IMR-90 (cell line): ENCODE data around the gene MAML3. TPM values are rescaled to one million over a fixed set of nuclear protein-coding genes. Genes with fewer than 3 reads are reported as not detected.

ENCODE experiments used
- ATAC-seq: fragments of 200-7000 bp; cut with Tn5 transposase; 2 replicates; pipeline ENCODE4 v1.9.1; 2020; ENCODE audit warnings: low read depth, mild to moderate bottlenecking, moderate library complexity
- BruUV-seq: library from RNA; stranded (reverse); fragments of 400-500 nt; replicated peaks from 2 replicates; lab custom pipeline; 2021; lab: Mats Ljungman, UMichigan
- CTCF ChIA-PET: fragments of 300-600 bp; formaldehyde crosslinking; extraction: SDS; loops from one replicate; lab custom pipeline; 2021; ENCODE audit warnings: antibody characterized with exemption; lab: Yijun Ruan, JAX
- POLR2A ChIA-PET: fragments of 300-600 bp; sonication (Branson Sonifier 250); formaldehyde crosslinking; loops from one replicate; lab custom pipeline; 2022; ENCODE audit warnings: antibody characterized with exemption; ENCODE audit not compliant: unreplicated experiment; lab: Charles Lee
- DNase-seq: peaks from one replicate; pipeline ENCODE4 v3.0.0; 2013
- H2AFZ ChIP-seq: replicated peaks from 2 replicates; pipeline ENCODE3; 2013; ENCODE audit warnings: low read length, mild to moderate bottlenecking; ENCODE audit not compliant: poor library complexity
- H2AK5ac ChIP-seq: 2 replicates; pipeline ENCODE4 v1.6.1; 2013; ENCODE audit warnings: low read depth, low read length, inconsistent platforms
- H2AK9ac ChIP-seq: replicated peaks from 2 replicates; pipeline ENCODE3; 2013; ENCODE audit warnings: mild to moderate bottlenecking, low read depth, low read length, moderate library complexity; ENCODE audit not compliant: poor library complexity
- H2BK120ac ChIP-seq: 2 replicates; pipeline ENCODE4 v1.6.1; 2013; ENCODE audit warnings: low read depth, low read length, inconsistent platforms
- H2BK15ac ChIP-seq: 3 replicates; pipeline ENCODE4 v1.6.1; 2013; ENCODE audit warnings: low read depth, low read length, inconsistent platforms
- H2BK20ac ChIP-seq: 2 replicates; pipeline ENCODE4 v1.6.1; 2013; ENCODE audit warnings: low read depth, mild to moderate bottlenecking, inconsistent platforms, low read length, moderate library complexity
- H2BK5ac ChIP-seq: 2 replicates; pipeline ENCODE4 v1.6.1; 2013; ENCODE audit warnings: mild to moderate bottlenecking, low read depth, low read length, inconsistent platforms; ENCODE audit not compliant: poor library complexity, severe bottlenecking
- H3K14ac ChIP-seq: replicated peaks from 2 replicates; pipeline ENCODE4 v1.6.1; 2013; ENCODE audit warnings: low read depth, low read length, inconsistent platforms
- H3K18ac ChIP-seq: 2 replicates; pipeline ENCODE4 v1.6.1; 2013; ENCODE audit warnings: low read depth, low read length, control low read depth
- H3K23ac ChIP-seq: 2 replicates; pipeline ENCODE4 v1.6.1; 2013; ENCODE audit warnings: low read depth, low read length, inconsistent platforms
- H3K27ac ChIP-seq: 2 replicates; pipeline ENCODE4 v1.5.1; 2013; ENCODE audit warnings: mild to moderate bottlenecking, control low read depth, low read length; ENCODE audit not compliant: insufficient read depth
- H3K27me3 ChIP-seq: 2 replicates; pipeline ENCODE4 v1.6.1; 2013; ENCODE audit warnings: low read length; ENCODE audit not compliant: control insufficient read depth, insufficient read depth
- H3K36me3 ChIP-seq: 2 replicates; pipeline ENCODE4 v1.6.1; 2013; ENCODE audit warnings: low read length, mixed read lengths; ENCODE audit not compliant: control insufficient read depth, insufficient read depth
- H3K4ac ChIP-seq: 2 replicates; pipeline ENCODE4 v1.6.1; 2013; ENCODE audit warnings: low read depth, low read length, inconsistent platforms
- H3K4me1 ChIP-seq: 2 replicates; pipeline ENCODE4 v1.6.1; 2013; ENCODE audit warnings: low read length, mixed read lengths; ENCODE audit not compliant: control insufficient read depth, insufficient read depth
- H3K4me2 ChIP-seq: 2 replicates; pipeline ENCODE4 v1.6.1; 2013; ENCODE audit warnings: low read depth, mild to moderate bottlenecking, control low read depth, low read length, moderate library complexity
- H3K4me3 ChIP-seq: 2 replicates; pipeline ENCODE4 v1.5.1; 2013; ENCODE audit warnings: low read depth, mild to moderate bottlenecking, control low read depth, low read length, moderate library complexity; ENCODE audit not compliant: insufficient read depth
- H3K56ac ChIP-seq: 2 replicates; pipeline ENCODE4 v1.6.1; 2013; ENCODE audit warnings: low read length, inconsistent platforms; ENCODE audit not compliant: insufficient read depth; ENCODE audit errors: extremely low read depth
- H3K79me1 ChIP-seq, 2 experiments: 2 replicates each; pipeline ENCODE4 v1.6.1; 2013; ENCODE audit warnings: low read length in 2 of 2, inconsistent platforms in 1 of 2, low read depth in 1 of 2
- H3K9ac ChIP-seq: 2 replicates; pipeline ENCODE4 v1.6.1; 2013; ENCODE audit warnings: low read depth, low read length, control low read depth
- H3K9me1 ChIP-seq: 2 replicates; pipeline ENCODE4 v1.6.1; 2013; ENCODE audit warnings: low read length, inconsistent platforms; ENCODE audit not compliant: insufficient read depth
- H3K9me3 ChIP-seq: 2 replicates; pipeline ENCODE4 v1.6.1; 2013; ENCODE audit warnings: low read length; ENCODE audit not compliant: control insufficient read depth, insufficient read depth
- H4K20me1 ChIP-seq: 2 replicates; pipeline ENCODE4 v1.6.1; 2013; ENCODE audit warnings: low read length, inconsistent platforms; ENCODE audit not compliant: insufficient read depth
- H4K5ac ChIP-seq: 2 replicates; pipeline ENCODE4 v1.6.1; 2013; ENCODE audit warnings: mild to moderate bottlenecking, low read depth, low read length, control low read depth
- H4K8ac ChIP-seq, 2 experiments: 2 replicates each; pipeline ENCODE4 v1.6.1; 2013; ENCODE audit warnings: low read depth in 2 of 2, low read length in 2 of 2, control low read depth in 1 of 2, inconsistent platforms in 1 of 2
- H4K91ac ChIP-seq: 2 replicates; pipeline ENCODE4 v1.6.1; 2013; ENCODE audit warnings: low read depth, low read length, inconsistent platforms; ENCODE audit not compliant: insufficient read depth
- BHLHE40 ChIP-seq: fragments of 150-350 bp; IDR thresholded peaks from 2 replicates; pipeline ENCODE4 v1.6.1; 2016; ENCODE audit warnings: mild to moderate bottlenecking, low read depth, low read length
- CHD1 ChIP-seq: IDR thresholded peaks from 2 replicates; pipeline ENCODE4 v1.6.1; 2012; ENCODE audit warnings: low read depth, low read length, improper control_type of control experiment
- FOS ChIP-seq: fragments of 150-350 bp; IDR thresholded peaks from 2 replicates; pipeline ENCODE4 v1.6.1; 2016; ENCODE audit warnings: low read depth, low read length
- MAFK ChIP-seq: IDR thresholded peaks from 2 replicates; pipeline ENCODE4 v1.6.1; 2012; ENCODE audit warnings: low read depth, low read length, improper control_type of control experiment
- MAZ ChIP-seq: IDR thresholded peaks from 2 replicates; pipeline ENCODE4 v1.6.1; 2012; ENCODE audit warnings: low read depth, mild to moderate bottlenecking, low read length, improper control_type of control experiment, moderate library complexity, borderline replicate concordance
- MXI1 ChIP-seq: IDR thresholded peaks from 2 replicates; pipeline ENCODE4 v1.6.1; 2012; ENCODE audit warnings: low read depth, mild to moderate bottlenecking, low read length, moderate library complexity, borderline replicate concordance
- NFE2L2 ChIP-seq: fragments of 150-350 bp; IDR thresholded peaks from 2 replicates; pipeline ENCODE4 v1.6.1; 2016; ENCODE audit warnings: low read depth, mild to moderate bottlenecking, low read length
- POLR2A ChIP-seq: IDR thresholded peaks from 2 replicates; pipeline ENCODE4 v1.6.1; 2012; ENCODE audit warnings: mild to moderate bottlenecking, low read depth, low read length
- RAD21 ChIP-seq: IDR thresholded peaks from 2 replicates; pipeline ENCODE4 v1.6.1; 2012; ENCODE audit warnings: low read length, improper control_type of control experiment
- RCOR1 ChIP-seq: IDR thresholded peaks from 2 replicates; pipeline ENCODE4 v1.6.1; 2012; ENCODE audit warnings: mild to moderate bottlenecking, low read length, improper control_type of control experiment; ENCODE audit not compliant: insufficient replicate concordance
- RFX5 ChIP-seq: IDR thresholded peaks from 2 replicates; pipeline ENCODE4 v1.8.0; 2012; ENCODE audit warnings: low read depth, mild to moderate bottlenecking, low read length, moderate library complexity
- SMC3 ChIP-seq: fragments of 150-350 bp; IDR thresholded peaks from 2 replicates; pipeline ENCODE4 v1.6.1; 2016; ENCODE audit warnings: low read depth, mild to moderate bottlenecking, antibody characterized with exemption, low read length, moderate library complexity
- WGBS, 2 experiments: methylation state at CpG; one replicate each; pipeline versions ENCODE4 v1.1.5 to v1.1.7; 2013; ENCODE audit warnings: missing lambda C conversion rate in 2 of 2; ENCODE audit not compliant: insufficient read length in 1 of 2; ENCODE audit errors: extremely low coverage in 2 of 2; 5-methylcytosine and 5-hydroxymethylcytosine counted together
- dilution Hi-C: fragments of 300-500 bp; cut with HindIII; formaldehyde crosslinking; loops from one replicate; pipeline ENCODE4 v1.14.3; 2018; ENCODE audit warnings: low sequenced_read_pairs; ENCODE audit not compliant: unreplicated experiment
- in situ Hi-C: fragments of 300-500 bp; cut with MboI; formaldehyde crosslinking; loops from 3 replicates; pipeline ENCODE4 v1.14.3; 2019; ENCODE audit warnings: low sequenced_read_pairs, inconsistent platforms, mixed read lengths
- intact Hi-C: fragments of 100-400 bp; cut with micrococcal nuclease; formaldehyde crosslinking; loops from 2 replicates; pipeline ENCODE4 v1.10.0; 2022
- polyA plus RNA-seq, 3 experiments: library from polyadenylated mRNA; depleted of rRNA; stranded (reverse); fragments of >200 nt; gene quantifications; 2 replicates each; pipeline ENCODE4 v1.2.3, GENCODE V29; 2012; ENCODE audit warnings: low replicate concordance in 1 of 3
- total RNA-seq: library from RNA; depleted of rRNA; stranded (reverse); fragments of >200 nt; gene quantifications from 2 replicates; pipeline ENCODE4 v1.2.3, GENCODE V29; 2012
- TF ChIP-seq, protein P1 (sequence below): fragments of 150-350 bp; IDR thresholded peaks from 2 replicates; pipeline ENCODE4 v1.6.1; 2017; ENCODE audit warnings: mild to moderate bottlenecking, antibody characterized with exemption, low read length, low read depth
- TF ChIP-seq, protein P2 (sequence below): fragments of 150-350 bp; IDR thresholded peaks from 2 replicates; pipeline ENCODE4 v1.6.1; 2016; ENCODE audit warnings: low read depth, mild to moderate bottlenecking, low read length, moderate library complexity, borderline replicate concordance
- TF ChIP-seq, protein P3 (sequence below): conservative IDR thresholded peaks from 2 replicates; pipeline ENCODE4 v1.5.1; 2012; ENCODE audit warnings: mild to moderate bottlenecking, low read depth, low read length, improper control_type of control experiment

The MAML3 gene
- total and polyA plus RNA-seq, 2 of the 4 experiments (the other 2 are of a cell fraction), result 0.90 to 1.7 TPM

DNA sequence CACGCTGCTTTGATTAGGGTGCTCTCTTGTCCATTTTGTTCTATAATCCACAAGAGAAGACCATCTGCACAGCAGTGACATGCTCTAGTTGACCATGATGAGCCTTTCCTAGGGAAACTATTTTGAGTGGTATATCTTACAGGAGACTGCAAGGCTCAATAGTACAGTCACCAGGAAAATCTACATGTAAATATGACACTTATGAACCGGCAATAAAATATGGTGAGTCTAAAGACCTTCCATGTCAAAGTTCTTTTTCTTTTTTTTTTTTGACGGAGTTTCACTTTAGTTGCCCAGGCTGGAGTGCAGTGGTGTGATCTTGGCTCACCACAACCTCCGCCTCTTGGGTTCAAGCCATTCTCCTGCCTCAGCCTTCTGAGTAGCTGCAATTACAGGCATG lies 384.6 kb downstream of the MAML3 start:
- Histone ChIP-seq H3K56ac (no peak overlapping the region), H3K27me3 (no peaks in the 10 kb centered on the region), H2AK9ac (no peak overlapping the region), H3K18ac (no peak overlapping the region), H3K4me3 (no peak overlapping the region), H4K91ac (no peak overlapping the region), H2BK20ac (no peak overlapping the region), H2BK120ac (no peak overlapping the region), H3K79me1 (no peaks in the 10 kb centered on the region; a peak in 1 of 4 replicates), H2AFZ (no peak overlapping the region), H3K4ac (no peak overlapping the region), H3K4me2 (no peak overlapping the region), H2BK5ac (no peak overlapping the region), H3K4me1 (no peaks in the 10 kb centered on the region), H4K5ac (no peak overlapping the region), H3K9ac (no peak overlapping the region), H3K27ac (no peak overlapping the region), H2AK5ac (no peak overlapping the region), H3K14ac (no peak overlapping the region), H3K9me3 (no peaks in the 10 kb centered on the region), H2BK15ac (no peak overlapping the region), H4K20me1 (no peaks in the 10 kb centered on the region), H4K8ac (no peak overlapping the region), H3K36me3 (no peaks in the 10 kb centered on the region), H3K23ac (no peak overlapping the region), H3K9me1 (no peaks in the 10 kb centered on the region; the same call in 1 of the 2 replicates)
- ChIA-PET POLR2A (no interaction called here), CTCF (no interaction called here)
- dilution Hi-C loops, result no loop called here
- in situ Hi-C loops, result no loop called here
- TF ChIP-seq MAZ (no peak), RCOR1 (no peak), FOS (no peak), SMC3 (no peak), CHD1 (no peak), RFX5 (no peak), BHLHE40 (no peak), POLR2A (no peak), MAFK (no peak), MXI1 (no peak), NFE2L2 (no peak), RAD21 (no peak)
- TF ChIP-seq, protein P1, sequence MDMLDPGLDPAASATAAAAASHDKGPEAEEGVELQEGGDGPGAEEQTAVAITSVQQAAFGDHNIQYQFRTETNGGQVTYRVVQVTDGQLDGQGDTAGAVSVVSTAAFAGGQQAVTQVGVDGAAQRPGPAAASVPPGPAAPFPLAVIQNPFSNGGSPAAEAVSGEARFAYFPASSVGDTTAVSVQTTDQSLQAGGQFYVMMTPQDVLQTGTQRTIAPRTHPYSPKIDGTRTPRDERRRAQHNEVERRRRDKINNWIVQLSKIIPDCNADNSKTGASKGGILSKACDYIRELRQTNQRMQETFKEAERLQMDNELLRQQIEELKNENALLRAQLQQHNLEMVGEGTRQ, result no peak
- TF ChIP-seq, protein P2, sequence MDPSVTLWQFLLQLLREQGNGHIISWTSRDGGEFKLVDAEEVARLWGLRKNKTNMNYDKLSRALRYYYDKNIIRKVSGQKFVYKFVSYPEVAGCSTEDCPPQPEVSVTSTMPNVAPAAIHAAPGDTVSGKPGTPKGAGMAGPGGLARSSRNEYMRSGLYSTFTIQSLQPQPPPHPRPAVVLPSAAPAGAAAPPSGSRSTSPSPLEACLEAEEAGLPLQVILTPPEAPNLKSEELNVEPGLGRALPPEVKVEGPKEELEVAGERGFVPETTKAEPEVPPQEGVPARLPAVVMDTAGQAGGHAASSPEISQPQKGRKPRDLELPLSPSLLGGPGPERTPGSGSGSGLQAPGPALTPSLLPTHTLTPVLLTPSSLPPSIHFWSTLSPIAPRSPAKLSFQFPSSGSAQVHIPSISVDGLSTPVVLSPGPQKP, result no peak
- TF ChIP-seq, protein P3, sequence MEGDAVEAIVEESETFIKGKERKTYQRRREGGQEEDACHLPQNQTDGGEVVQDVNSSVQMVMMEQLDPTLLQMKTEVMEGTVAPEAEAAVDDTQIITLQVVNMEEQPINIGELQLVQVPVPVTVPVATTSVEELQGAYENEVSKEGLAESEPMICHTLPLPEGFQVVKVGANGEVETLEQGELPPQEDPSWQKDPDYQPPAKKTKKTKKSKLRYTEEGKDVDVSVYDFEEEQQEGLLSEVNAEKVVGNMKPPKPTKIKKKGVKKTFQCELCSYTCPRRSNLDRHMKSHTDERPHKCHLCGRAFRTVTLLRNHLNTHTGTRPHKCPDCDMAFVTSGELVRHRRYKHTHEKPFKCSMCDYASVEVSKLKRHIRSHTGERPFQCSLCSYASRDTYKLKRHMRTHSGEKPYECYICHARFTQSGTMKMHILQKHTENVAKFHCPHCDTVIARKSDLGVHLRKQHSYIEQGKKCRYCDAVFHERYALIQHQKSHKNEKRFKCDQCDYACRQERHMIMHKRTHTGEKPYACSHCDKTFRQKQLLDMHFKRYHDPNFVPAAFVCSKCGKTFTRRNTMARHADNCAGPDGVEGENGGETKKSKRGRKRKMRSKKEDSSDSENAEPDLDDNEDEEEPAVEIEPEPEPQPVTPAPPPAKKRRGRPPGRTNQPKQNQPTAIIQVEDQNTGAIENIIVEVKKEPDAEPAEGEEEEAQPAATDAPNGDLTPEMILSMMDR, result no peak
- no peak for ATAC-seq
- BruUV-seq, result no TSS peak
- intact Hi-C loops, result no loop called here
- no peak for DNase-seq
- WGBS, 2 experiments, result no CpG with 5 or more reads among the region's 4 CpGs
